Glutamatergic neuron (in vitro differentiated cells): ENCODE results near the gene GOLT1A. TPM values are rescaled to one million over a fixed set of nuclear protein-coding genes. Genes with fewer than 3 reads are reported as not detected.

Source experiments
- DNase-seq: peaks from one replicate; pipeline ENCODE4 v3.0.0; 2022
- H3K27ac Mint-ChIP-seq: one replicate; pipeline ENCODE4 v1.8.0; 2020; ENCODE audit warnings: mild to moderate bottlenecking, mixed read lengths, inconsistent platforms; ENCODE audit not compliant: unreplicated experiment
- H3K27me3 Mint-ChIP-seq: one replicate; pipeline ENCODE4 v1.8.0; 2020; ENCODE audit warnings: mild to moderate bottlenecking, moderate library complexity, mixed read lengths, inconsistent platforms; ENCODE audit not compliant: unreplicated experiment
- H3K36me3 Mint-ChIP-seq: one replicate; pipeline ENCODE4 v1.8.0; 2020; ENCODE audit warnings: mild to moderate bottlenecking, mixed read lengths, inconsistent platforms; ENCODE audit not compliant: unreplicated experiment
- H3K4me1 Mint-ChIP-seq: one replicate; pipeline ENCODE4 v1.8.0; 2020; ENCODE audit warnings: mild to moderate bottlenecking, low read depth, mixed read lengths, inconsistent platforms; ENCODE audit not compliant: unreplicated experiment
- H3K4me3 Mint-ChIP-seq: one replicate; pipeline ENCODE4 v1.8.0; 2020; ENCODE audit warnings: mild to moderate bottlenecking, mixed read lengths, inconsistent platforms; ENCODE audit not compliant: unreplicated experiment
- H3K9me3 Mint-ChIP-seq: one replicate; pipeline ENCODE4 v1.8.0; 2020; ENCODE audit warnings: mild to moderate bottlenecking, moderate library complexity, mixed read lengths, inconsistent platforms; ENCODE audit not compliant: unreplicated experiment
- long read RNA-seq: library from polyadenylated mRNA; unstranded; transcript quantifications from one replicate; pipeline ENCODE4 v2.0.0, GENCODE V29; 2020; ENCODE audit not compliant: unreplicated experiment
- total RNA-seq: library from RNA; stranded (reverse); fragmentation: NEBNext Ultra II Directional; extraction: Animal tissue kit (Norgen Biotek cat#: 25700); gene quantifications from one replicate; pipeline ENCODE4 v1.2.1, GENCODE V29; 2021; ENCODE audit not compliant: unreplicated experiment
- TF ChIP-seq, protein P1 (sequence below): fragments of 200-600 bp; sonication (generic); IDR thresholded peaks from one replicate; pipeline ENCODE4 v1.5.0; 2021; ENCODE audit not compliant: partially characterized antibody, unreplicated experiment

Gene GOLT1A, protein sequence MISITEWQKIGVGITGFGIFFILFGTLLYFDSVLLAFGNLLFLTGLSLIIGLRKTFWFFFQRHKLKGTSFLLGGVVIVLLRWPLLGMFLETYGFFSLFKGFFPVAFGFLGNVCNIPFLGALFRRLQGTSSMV
- total RNA-seq: not detected
- long read RNA-seq: 0 reads

DNA sequence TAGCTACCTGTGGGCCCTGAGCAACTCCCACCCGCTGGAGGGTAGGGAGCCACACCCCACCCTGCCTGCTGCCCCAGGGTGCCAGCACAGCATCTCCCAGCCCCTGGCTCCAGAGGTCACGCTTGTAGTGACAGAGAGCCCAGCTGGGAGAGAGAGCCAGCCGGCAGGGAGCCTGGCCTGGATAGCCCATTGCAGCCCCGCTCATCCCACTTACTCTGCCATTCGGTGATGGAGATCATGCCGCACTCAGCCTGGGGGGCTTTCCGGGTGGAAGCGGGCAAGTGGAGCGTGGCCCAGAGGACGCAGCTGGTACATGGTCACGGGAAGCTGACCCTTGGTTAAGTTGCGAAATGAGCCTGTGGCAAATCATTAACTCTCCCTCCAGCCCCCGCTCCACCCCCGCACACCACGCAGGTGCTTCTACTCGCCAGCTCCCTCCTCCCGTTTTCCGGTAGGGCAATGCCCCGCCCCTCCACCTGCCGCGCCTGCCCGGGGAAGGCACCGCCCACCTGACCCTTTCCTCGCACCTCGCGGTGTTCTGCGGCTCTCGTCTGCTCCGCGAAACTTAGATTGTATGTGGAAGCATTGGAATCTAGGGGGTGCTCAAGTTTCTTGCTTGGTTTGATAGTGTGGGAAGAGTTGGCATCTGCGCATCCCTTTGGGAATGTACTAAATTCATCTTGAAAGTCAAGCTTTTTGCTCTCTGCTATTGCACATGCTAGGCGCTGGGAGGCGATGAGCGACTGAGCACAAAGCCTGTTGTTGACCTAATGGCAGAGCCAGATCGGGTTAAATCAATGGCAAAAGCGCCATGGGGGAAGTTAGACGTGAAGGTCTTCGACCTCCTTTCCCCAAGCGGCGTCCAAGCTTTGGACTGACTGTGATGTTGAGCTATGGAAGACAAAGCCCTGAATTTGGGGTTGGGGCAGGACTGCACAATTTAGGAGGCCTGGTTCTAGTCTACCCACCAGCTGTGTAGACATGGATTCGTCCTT, at the start of gene GOLT1A:
GOLT1A (minus strand) TSS at position 321 of the 995 bp plus-strand sequence; CDS start at position 239, 82 bp downstream.
- H3K27me3 Mint-ChIP-seq: peaks cover 4% of the 10 kb centered on the region
- peaks cover 7% of the 10 kb centered on the region for H3K4me1 Mint-ChIP-seq
- no peak within 1 kb of the TSS for H3K27ac Mint-ChIP-seq
- peak; percentile 73 for DNase-seq
- H3K4me3 Mint-ChIP-seq: peak within 1 kb of the TSS; percentile 87
- no peaks in the 10 kb centered on the region for H3K36me3 Mint-ChIP-seq
- H3K9me3 Mint-ChIP-seq: peaks cover 3% of the 10 kb centered on the region
- TF ChIP-seq, protein P1, sequence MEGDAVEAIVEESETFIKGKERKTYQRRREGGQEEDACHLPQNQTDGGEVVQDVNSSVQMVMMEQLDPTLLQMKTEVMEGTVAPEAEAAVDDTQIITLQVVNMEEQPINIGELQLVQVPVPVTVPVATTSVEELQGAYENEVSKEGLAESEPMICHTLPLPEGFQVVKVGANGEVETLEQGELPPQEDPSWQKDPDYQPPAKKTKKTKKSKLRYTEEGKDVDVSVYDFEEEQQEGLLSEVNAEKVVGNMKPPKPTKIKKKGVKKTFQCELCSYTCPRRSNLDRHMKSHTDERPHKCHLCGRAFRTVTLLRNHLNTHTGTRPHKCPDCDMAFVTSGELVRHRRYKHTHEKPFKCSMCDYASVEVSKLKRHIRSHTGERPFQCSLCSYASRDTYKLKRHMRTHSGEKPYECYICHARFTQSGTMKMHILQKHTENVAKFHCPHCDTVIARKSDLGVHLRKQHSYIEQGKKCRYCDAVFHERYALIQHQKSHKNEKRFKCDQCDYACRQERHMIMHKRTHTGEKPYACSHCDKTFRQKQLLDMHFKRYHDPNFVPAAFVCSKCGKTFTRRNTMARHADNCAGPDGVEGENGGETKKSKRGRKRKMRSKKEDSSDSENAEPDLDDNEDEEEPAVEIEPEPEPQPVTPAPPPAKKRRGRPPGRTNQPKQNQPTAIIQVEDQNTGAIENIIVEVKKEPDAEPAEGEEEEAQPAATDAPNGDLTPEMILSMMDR: peak; percentile 59

DNA sequence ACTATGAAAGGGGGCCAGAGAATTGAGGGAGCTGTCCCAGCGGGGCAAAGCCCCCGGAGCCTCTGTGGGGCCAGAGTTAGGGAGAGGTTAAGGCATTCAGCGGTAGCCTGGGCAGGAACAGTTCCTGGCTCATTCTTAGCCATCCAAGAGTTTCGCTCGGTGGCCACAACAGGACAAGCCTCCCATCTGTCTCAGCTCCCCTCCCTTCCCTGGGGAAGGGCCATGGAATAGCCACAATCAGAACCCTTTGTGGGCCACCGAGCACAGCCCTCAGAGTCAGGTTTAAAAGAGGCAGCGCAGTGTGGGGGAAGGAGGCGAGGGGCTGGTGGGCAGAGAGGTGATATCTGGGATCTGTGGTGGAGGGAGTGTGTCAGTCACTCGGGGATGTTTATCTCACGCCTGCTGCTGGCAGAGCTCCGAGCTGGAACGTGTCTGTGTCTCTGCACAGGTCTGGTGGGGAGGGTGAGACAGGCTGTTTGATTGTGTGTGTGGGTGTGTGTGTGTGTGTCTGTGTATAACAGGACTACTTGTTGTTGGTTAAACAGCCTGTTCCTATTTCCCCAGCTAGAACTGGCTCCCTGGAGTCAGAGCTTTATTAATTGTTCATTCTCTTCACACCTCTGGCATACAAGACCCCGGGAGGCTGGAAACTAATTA, 49.6 kb upstream of the GOLT1A start:
- H3K27ac Mint-ChIP-seq: peak overlapping the region; percentile 96
- peak; percentile 39 for DNase-seq

DNA sequence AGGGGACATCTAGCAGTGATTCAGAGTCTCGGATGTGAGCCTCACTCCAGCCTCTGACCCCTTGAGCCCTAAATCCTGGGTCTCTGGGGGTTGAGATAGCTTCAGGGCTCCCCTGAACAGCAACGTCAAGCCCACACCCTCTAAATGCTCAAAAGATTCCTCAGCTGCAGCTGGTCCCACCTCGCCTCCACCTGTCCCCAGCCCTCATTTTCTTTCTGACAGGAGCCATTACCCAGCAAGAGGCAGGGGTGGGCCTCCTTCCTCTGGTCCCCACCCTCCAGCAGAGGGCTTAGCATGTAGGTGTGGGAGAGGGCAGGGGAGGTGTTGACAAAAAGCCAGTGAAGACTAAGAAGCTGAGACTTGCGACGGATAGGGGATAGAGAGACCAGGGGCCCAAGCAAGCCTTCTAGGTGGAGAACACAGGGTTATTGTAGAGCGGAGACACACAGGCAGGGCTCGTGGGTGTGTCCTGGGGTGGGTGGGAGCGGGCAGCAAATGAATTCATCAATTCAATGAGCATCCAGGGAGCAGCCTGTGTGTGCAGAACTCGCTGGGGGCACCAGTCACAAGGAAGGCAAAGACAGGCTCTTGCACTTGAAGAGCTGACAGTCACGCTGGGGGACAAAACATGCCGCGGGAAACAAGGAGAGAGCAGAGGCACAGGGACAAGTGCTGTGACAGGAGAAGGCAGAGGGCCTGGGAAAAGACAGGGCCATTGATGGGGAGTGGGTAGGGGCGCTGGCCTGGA, 48.9 kb upstream of the GOLT1A start:
- Mint-ChIP-seq H3K4me3 (peak overlapping the region; percentile 82), H3K9me3 (peaks cover 13% of the 10 kb centered on the region)
- peak; percentile 32 for DNase-seq

More for the DNA sequence above, 49.6 kb upstream of the GOLT1A start:
- Mint-ChIP-seq H3K36me3 (peaks cover 20% of the 10 kb centered on the region), H3K4me1 (peaks cover 43% of the 10 kb centered on the region), H3K9me3 (peaks cover 13% of the 10 kb centered on the region), H3K27me3 (peaks cover 16% of the 10 kb centered on the region), H3K4me3 (peak overlapping the region; percentile 82)
- TF ChIP-seq, protein P1: no peak

DNA sequence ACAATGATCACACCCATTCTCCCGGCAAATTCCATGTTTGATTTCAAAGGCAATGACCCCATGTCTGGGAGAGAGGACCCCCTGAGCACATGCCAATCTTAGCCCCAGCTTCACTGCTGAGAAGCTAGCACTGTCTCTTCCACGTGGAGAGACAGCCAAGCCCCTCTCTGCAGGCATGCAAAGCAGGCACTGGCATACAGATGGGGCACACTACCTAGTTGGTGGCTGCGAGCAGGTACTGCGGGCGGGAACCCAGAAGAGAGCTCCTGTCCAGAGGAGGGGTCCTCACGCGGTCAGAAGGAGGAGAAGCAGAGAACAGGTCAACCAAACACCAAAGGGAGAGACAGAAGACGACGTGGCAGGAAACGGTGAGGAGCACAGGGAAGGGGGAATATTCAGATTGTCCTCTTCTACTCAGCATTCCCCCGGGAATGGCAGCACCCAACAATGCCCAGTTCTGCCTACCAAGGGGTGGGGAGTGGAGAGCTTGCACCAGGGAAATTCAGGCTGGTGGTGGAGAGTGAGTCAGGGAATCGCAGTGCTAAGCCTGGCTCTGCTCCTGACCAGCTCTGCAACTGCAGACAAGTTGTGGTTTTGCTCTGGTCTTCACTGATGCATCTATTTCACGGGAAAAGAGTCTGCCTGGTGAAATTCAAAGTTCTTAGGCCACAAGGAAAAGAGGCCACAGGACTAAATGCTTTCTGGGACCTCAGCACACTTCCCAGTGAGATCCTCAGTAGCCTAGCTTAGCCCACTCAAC, 48.1 kb upstream of the GOLT1A start:
- peaks cover 34% of the 10 kb centered on the region for H3K4me1 Mint-ChIP-seq
- no peak for DNase-seq
- peaks cover 20% of the 10 kb centered on the region for H3K36me3 Mint-ChIP-seq
- H3K4me3 Mint-ChIP-seq: peak overlapping the region; percentile 82
- peak overlapping the region; percentile 60 for H3K27ac Mint-ChIP-seq
- H3K27me3 Mint-ChIP-seq: peaks cover 17% of the 10 kb centered on the region
- TF ChIP-seq, protein P1: no peak
- H3K9me3 Mint-ChIP-seq: peaks cover 13% of the 10 kb centered on the region

More for the DNA sequence above, 48.9 kb upstream of the GOLT1A start:
- peaks cover 16% of the 10 kb centered on the region for H3K27me3 Mint-ChIP-seq
- H3K27ac Mint-ChIP-seq: peak overlapping the region; percentile 96
- peaks cover 20% of the 10 kb centered on the region for H3K36me3 Mint-ChIP-seq
- H3K4me1 Mint-ChIP-seq: peaks cover 41% of the 10 kb centered on the region
- TF ChIP-seq, protein P1: no peak
